Measurements from ENCODE around the gene CD86.
A peak's percentile ranks its signal among the peaks of the same experiment; 100 is the strongest.
"Not testable (repeated sequence)": the region's sequence is repeated elsewhere in the genome, so short reads cannot be mapped to it uniquely, and the experiment has no call there.

Gene CD86

GRCh38 chr3:122055215-122055614 lies at the start of gene CD86:
CD86 (plus strand) TSS chr3:122055362; CDS start chr3:122055490, 128 bp downstream.
- no peak for DNase-seq

- DNase-seq, result no peak
These were observed 48.9 kb upstream of the CD86 start for GRCh38 chr3:122006267-122006666.

GRCh38 chr3:122008166-122008565 lies 47.0 kb upstream of the CD86 start:
- DNase-seq, result no peak

GRCh38 chr3:122010506-122010905 lies 44.7 kb upstream of the CD86 start:
- DNase-seq, result no peak

- no peak for DNase-seq
These were observed 43.8 kb upstream of the CD86 start for GRCh38 chr3:122011396-122011795.

- DNase-seq, result no peak
These were observed 42.3 kb upstream of the CD86 start for GRCh38 chr3:122012821-122013220.

- no peak for DNase-seq
These were observed 41.7 kb upstream of the CD86 start for GRCh38 chr3:122013448-122013925.

GRCh38 chr3:122014741-122015140 lies 40.4 kb upstream of the CD86 start:
- no peak for DNase-seq

- no peak for DNase-seq
These were observed 35.7 kb upstream of the CD86 start for GRCh38 chr3:122019493-122019892.

- no peak for DNase-seq
These were observed 34.1 kb upstream of the CD86 start for GRCh38 chr3:122021037-122021436.

- peak; percentile 43 for DNase-seq
These were observed 33.3 kb upstream of the CD86 start, which contains the start of gene ILDR1 for GRCh38 chr3:122021811-122022401. ILDR1 (minus strand) TSS chr3:122022247; CDS start chr3:122022077, 170 bp downstream.

GRCh38 chr3:122023335-122023910 lies 31.7 kb upstream of the CD86 start:
- no peak for DNase-seq

GRCh38 chr3:122024800-122025199 lies 30.4 kb upstream of the CD86 start:
- no peak for DNase-seq

GRCh38 chr3:122025296-122025695 lies 29.9 kb upstream of the CD86 start:
- DNase-seq, result no peak

- no peak for DNase-seq
These were observed 24.6 kb upstream of the CD86 start for GRCh38 chr3:122030381-122031122.

GRCh38 chr3:122031123-122031468 lies 24.1 kb upstream of the CD86 start:
- DNase-seq, result no peak

- no peak for DNase-seq
These were observed 22.6 kb upstream of the CD86 start for GRCh38 chr3:122032531-122032930.

GRCh38 chr3:122033023-122033422 lies 22.1 kb upstream of the CD86 start:
- no peak for DNase-seq

- DNase-seq, result not testable (repeated sequence)
These were observed 7.9 kb upstream of the CD86 start for GRCh38 chr3:122047296-122047695.

GRCh38 chr3:122047773-122048172 lies 7.4 kb upstream of the CD86 start:
- not testable (repeated sequence) for DNase-seq

GRCh38 chr3:122052968-122053367 lies 2.2 kb upstream of the CD86 start:
- no peak for DNase-seq

- DNase-seq, result no peak
These were observed 2.5 kb downstream of the CD86 start for GRCh38 chr3:122057671-122058070.

GRCh38 chr3:122058294-122058693 lies 3.1 kb downstream of the CD86 start:
- no peak for DNase-seq

GRCh38 chr3:122060040-122060698 lies 5.0 kb downstream of the CD86 start:
- DNase-seq, result no peak

All from DMS79 treated with DMSO at 0.1 percent for 48 hours (cell line).